Smooth muscle cell (in vitro differentiated cells): ENCODE results near the gene SRBD1. TPM values are rescaled to one million over a fixed set of nuclear protein-coding genes. Genes with fewer than 3 reads are reported as not detected.
A peak's percentile ranks its signal among the peaks of the same experiment; 100 is the strongest.

ENCODE experiments used
- DNase-seq: peaks from one replicate; lab custom pipeline; 2025; ENCODE audit not compliant: unreplicated experiment; lab: John Stamatoyannopoulos, UW
- H2AFZ ChIP-seq: fragments of 200-600 bp; sonication (generic); 2 replicates; pipeline ENCODE4 v1.6.0; 2016; ENCODE audit warnings: antibody characterized with exemption, low read depth, mild to moderate bottlenecking
- H3F3A ChIP-seq: fragments of 200-600 bp; sonication (generic); 2 replicates; pipeline ENCODE4 v1.6.0; 2017; ENCODE audit warnings: antibody characterized with exemption, low read depth
- H3K27ac ChIP-seq: fragments of 200-600 bp; sonication (generic); 2 replicates; pipeline ENCODE4 v1.5.1; 2016; ENCODE audit warnings: low read depth, mild to moderate bottlenecking
- H3K27me3 ChIP-seq: fragments of 200-600 bp; sonication (generic); 2 replicates; pipeline ENCODE4 v1.6.1; 2016; ENCODE audit warnings: low read depth, mild to moderate bottlenecking
- H3K36me3 ChIP-seq: fragments of 200-600 bp; sonication (generic); 2 replicates; pipeline ENCODE4 v1.5.1; 2016; ENCODE audit warnings: low read depth
- H3K4me1 ChIP-seq: fragments of 200-600 bp; sonication (generic); 2 replicates; pipeline ENCODE4 v1.5.1; 2016; ENCODE audit warnings: low read depth
- H3K4me2 ChIP-seq: fragments of 200-600 bp; sonication (generic); 2 replicates; pipeline ENCODE4 v1.6.0; 2016; ENCODE audit warnings: mild to moderate bottlenecking
- H3K4me3 ChIP-seq: fragments of 200-600 bp; sonication (generic); 2 replicates; pipeline ENCODE4 v1.5.1; 2016; ENCODE audit warnings: mild to moderate bottlenecking
- H3K79me2 ChIP-seq: fragments of 200-600 bp; sonication (generic); 2 replicates; pipeline ENCODE4 v1.6.0; 2016; ENCODE audit warnings: low read depth, mild to moderate bottlenecking
- H3K9ac ChIP-seq: fragments of 200-600 bp; sonication (generic); 2 replicates; pipeline ENCODE4 v1.6.0; 2016; ENCODE audit warnings: low read depth
- H3K9me3 ChIP-seq: fragments of 200-600 bp; sonication (generic); replicated peaks from 2 replicates; pipeline ENCODE4 v1.5.1; 2016; ENCODE audit warnings: low read depth
- H4K20me1 ChIP-seq: fragments of 200-600 bp; sonication (generic); 2 replicates; pipeline ENCODE4 v1.6.0; 2016; ENCODE audit warnings: low read depth
- WGBS: methylation state at CpG from one replicate; pipeline ENCODE4 v1.1.7; 2016; ENCODE audit warnings: low lambda C conversion rate; 5-methylcytosine and 5-hydroxymethylcytosine counted together
- polyA plus RNA-seq: library from polyadenylated mRNA; unstranded; fragments of >200 nt; fragmentation: Nextera tagmentation; extraction: Ambion mirVana; gene quantifications from 2 replicates; pipeline ENCODE4 v1.2.1, GENCODE V29; 2016
- total RNA-seq: library from RNA; depleted of rRNA; stranded (reverse); fragments of >200 nt; gene quantifications from 2 replicates; pipeline ENCODE4 v1.2.3, GENCODE V29; 2014
- TF ChIP-seq, protein P1 (sequence below): fragments of 200-600 bp; sonication (generic); IDR thresholded peaks from 2 replicates; pipeline ENCODE4 v1.5.1; 2017; ENCODE audit warnings: borderline replicate concordance, mild to moderate bottlenecking, antibody characterized with exemption; ENCODE audit not compliant: insufficient read depth, poor library complexity, severe bottlenecking

Gene SRBD1
- total and polyA plus RNA-seq, 2 experiments from 2014 or later, result 11.1 to 22.5 TPM

DNA sequence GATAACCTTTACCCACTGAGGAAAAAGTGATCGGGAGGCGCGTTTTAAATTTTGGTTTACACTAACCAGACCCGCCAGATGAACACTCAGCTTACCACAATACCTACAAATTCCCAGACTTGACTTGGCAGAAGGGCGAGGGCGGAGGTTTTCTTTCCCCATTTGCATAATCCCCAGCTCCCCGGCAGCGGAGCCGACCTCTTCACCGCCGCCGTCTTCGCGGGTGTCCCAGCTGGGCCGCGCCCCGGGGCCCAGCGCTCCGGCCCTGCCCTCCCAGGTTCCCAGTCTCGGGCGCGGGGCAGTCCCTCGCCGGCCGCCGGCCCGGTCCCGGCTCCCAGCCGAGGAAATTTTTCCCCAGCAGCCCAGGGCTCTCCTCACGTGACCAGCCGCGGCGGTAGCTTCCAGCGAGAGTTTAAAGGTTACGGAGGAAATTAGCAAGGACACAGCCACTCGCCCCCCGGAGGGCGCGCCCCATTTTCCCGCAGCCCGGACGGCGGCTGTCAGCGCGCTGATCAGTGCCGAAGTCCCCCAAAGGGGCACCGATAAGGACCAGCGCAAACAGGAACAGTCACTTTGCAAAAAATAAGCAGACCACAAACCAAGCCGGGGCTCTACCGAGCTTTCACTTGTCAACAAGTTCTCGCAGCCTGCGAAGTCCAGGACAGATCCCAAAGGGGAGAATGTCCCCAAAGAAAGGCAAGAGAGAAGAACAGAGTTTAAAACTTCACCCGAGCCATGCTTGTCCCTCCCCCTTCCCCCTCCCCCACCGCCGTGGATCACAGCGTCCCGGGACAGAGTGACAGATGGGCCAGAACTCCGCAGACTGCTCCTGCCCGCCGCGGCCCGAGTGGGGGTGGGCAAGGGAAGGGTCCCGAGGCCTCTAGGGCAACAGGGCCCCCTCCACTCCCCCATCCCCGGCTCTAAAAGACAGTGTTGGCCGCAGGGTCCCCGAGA, 39.1 kb upstream of the SRBD1 start:
- WGBS, result under 1% methylated on average over 51 of the region's 66 CpGs
- no peaks in the 10 kb centered on the region for H3K36me3 ChIP-seq
- H3K27ac ChIP-seq, result peak overlapping the region; percentile 69
- TF ChIP-seq, protein P1, sequence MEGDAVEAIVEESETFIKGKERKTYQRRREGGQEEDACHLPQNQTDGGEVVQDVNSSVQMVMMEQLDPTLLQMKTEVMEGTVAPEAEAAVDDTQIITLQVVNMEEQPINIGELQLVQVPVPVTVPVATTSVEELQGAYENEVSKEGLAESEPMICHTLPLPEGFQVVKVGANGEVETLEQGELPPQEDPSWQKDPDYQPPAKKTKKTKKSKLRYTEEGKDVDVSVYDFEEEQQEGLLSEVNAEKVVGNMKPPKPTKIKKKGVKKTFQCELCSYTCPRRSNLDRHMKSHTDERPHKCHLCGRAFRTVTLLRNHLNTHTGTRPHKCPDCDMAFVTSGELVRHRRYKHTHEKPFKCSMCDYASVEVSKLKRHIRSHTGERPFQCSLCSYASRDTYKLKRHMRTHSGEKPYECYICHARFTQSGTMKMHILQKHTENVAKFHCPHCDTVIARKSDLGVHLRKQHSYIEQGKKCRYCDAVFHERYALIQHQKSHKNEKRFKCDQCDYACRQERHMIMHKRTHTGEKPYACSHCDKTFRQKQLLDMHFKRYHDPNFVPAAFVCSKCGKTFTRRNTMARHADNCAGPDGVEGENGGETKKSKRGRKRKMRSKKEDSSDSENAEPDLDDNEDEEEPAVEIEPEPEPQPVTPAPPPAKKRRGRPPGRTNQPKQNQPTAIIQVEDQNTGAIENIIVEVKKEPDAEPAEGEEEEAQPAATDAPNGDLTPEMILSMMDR, result no peak
- H3K4me3 ChIP-seq, result peak overlapping the region; percentile 73
- peaks cover 11% of the 10 kb centered on the region for H3K4me1 ChIP-seq
- no peaks in the 10 kb centered on the region for H3K27me3 ChIP-seq
- H3K4me2 ChIP-seq, result peak overlapping the region; percentile 91
- H3K9ac ChIP-seq, result peak overlapping the region; percentile 49
- H4K20me1 ChIP-seq, result peaks cover 29% of the 10 kb centered on the region
- peak; percentile 64 for DNase-seq
- no peaks in the 10 kb centered on the region for H3K9me3 ChIP-seq
- H2AFZ ChIP-seq, result peak overlapping the region; percentile 95
- H3K79me2 ChIP-seq, result peaks cover 39% of the 10 kb centered on the region
- peaks cover 6% of the 10 kb centered on the region for H3F3A ChIP-seq

DNA sequence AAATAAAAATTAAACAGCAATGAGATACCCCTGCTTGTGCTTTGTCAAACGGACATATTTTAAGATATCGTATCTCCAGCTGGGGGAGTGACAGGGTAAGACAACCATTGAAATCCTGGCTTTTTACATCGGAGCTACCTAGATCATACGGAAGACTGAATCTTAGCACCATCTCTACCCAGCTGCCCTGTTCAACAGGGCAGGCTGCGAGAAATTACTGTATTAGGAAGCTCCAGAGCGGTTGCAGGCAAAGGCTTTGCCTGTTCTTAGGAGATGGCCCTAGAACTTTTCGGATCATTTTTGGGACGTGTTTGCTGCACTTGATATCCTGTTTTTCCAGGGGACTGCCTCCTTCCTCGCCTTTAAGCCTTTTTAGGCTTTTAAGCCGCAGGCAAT, 38.4 kb upstream of the SRBD1 start:
- H3K79me2 ChIP-seq, result peaks cover 32% of the 10 kb centered on the region
- H3K27ac ChIP-seq, result peak overlapping the region; percentile 69
- no peak for DNase-seq
- H3K36me3 ChIP-seq, result no peaks in the 10 kb centered on the region
- TF ChIP-seq, protein P1, result no peak
- no peaks in the 10 kb centered on the region for H3K27me3 ChIP-seq
- H3K9me3 ChIP-seq, result no peaks in the 10 kb centered on the region
- H3K9ac ChIP-seq, result peak overlapping the region; percentile 49
- H4K20me1 ChIP-seq, result peaks cover 23% of the 10 kb centered on the region
- peaks cover 11% of the 10 kb centered on the region for H3K4me1 ChIP-seq
- peaks cover 6% of the 10 kb centered on the region for H3F3A ChIP-seq
- H3K4me3 ChIP-seq, result peak overlapping the region; percentile 73
- WGBS, result 9% methylated on average over 10 of the region's 10 CpGs
- peak overlapping the region; percentile 91 for H3K4me2 ChIP-seq
- H2AFZ ChIP-seq, result peak overlapping the region; percentile 95

DNA sequence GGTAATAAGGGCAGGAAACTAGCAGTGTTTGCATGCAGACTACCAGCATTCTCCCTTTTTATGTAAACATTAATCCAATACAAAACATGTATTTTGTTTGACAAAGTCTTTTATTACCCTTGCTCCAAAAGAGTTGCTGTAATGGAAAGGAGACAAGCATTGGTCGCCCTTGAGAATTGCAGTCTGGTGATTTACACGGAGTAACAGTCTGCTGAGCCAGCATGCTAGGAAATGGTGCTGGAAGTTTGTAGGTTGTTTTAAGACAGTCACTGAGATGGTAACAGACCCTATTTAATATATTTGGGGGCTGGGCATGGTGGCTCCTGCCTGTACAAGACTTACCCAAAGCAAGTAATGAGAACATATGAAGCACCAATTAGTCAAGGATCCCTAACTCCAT, 37.6 kb upstream of the SRBD1 start:
- Histone ChIP-seq H3K79me2 (peaks cover 24% of the 10 kb centered on the region), H3K9me3 (no peaks in the 10 kb centered on the region), H4K20me1 (peaks cover 14% of the 10 kb centered on the region), H3K4me3 (no peak overlapping the region), H2AFZ (no peak overlapping the region), H3K4me1 (peaks cover 11% of the 10 kb centered on the region), H3K27me3 (no peaks in the 10 kb centered on the region), H3K27ac (no peak overlapping the region), H3F3A (peaks cover 6% of the 10 kb centered on the region), H3K4me2 (peak overlapping the region; percentile 2), H3K36me3 (no peaks in the 10 kb centered on the region), H3K9ac (no peak overlapping the region)
- DNase-seq, result no peak
- 47% methylated on average over 2 of the region's 2 CpGs for WGBS
- TF ChIP-seq, protein P1, result no peak
